Mononuclear cell (primary cell): Measurements from ENCODE around the gene MPZL1. TPM values are rescaled to one million over a fixed set of nuclear protein-coding genes. Genes with fewer than 3 reads are reported as not detected.
"Not testable (repeated sequence)": the region's sequence is repeated elsewhere in the genome, so short reads cannot be mapped to it uniquely, and the experiment has no call there.

Source experiments
- H3K27me3 ChIP-seq: 2 replicates; pipeline ENCODE4 v1.6.0; 2011; ENCODE audit warnings: low read length, control low read depth; ENCODE audit not compliant: insufficient read depth
- H3K4me1 ChIP-seq: 2 replicates; pipeline ENCODE4 v1.5.1; 2011; ENCODE audit warnings: mild to moderate bottlenecking, low read length, control low read depth; ENCODE audit not compliant: insufficient read depth
- H3K4me3 ChIP-seq: 2 replicates; pipeline ENCODE4 v1.5.1; 2011; ENCODE audit warnings: mild to moderate bottlenecking, low read length, moderate library complexity
- H3K9me3 ChIP-seq: 2 replicates; pipeline ENCODE4 v1.5.1; 2011; ENCODE audit warnings: low read depth, mild to moderate bottlenecking, control low read depth, low read length
- total RNA-seq: library from RNA; depleted of rRNA; stranded (reverse); fragments of >200 nt; gene quantifications from one replicate; pipeline ENCODE4 v1.2.3, GENCODE V29; 2012

Gene MPZL1
- total RNA-seq, 1 donor: 13.9 TPM

DNA sequence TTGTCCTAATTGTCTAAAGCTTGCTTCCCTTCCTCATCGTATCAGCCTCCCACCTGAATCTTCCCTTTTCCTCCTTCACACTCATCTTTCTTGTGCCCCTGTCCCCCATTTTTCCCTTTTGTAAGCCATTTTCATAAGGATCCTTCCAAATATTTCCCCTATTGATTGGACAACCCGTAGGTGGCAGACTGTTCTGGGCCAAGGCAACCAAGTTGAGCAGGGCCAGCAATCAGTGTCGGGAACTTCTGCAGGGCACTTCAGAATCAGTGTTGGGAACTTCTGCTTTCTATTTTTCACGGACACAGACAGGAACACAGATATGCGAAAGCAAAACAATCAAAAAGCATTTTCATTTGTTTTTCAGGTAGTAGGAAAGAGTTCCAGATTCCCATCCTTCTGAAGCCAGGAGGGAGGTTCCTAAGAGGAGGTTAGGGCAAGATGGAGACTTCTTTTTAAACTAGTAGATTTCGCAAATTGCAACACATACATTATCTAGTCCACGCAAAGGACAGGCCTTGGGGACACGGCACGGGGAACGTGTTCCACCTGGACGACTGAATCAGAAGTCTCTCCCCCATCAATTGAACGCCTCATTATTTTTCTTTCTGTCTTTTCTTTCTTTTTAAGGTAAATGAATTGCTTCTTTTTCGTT lies 691 bp upstream of the MPZL1 start:
- peak overlapping the region; percentile 66 for H3K4me3 ChIP-seq
- H3K27me3 ChIP-seq: no peaks in the 10 kb centered on the region
- H3K4me1 ChIP-seq: peaks cover 38% of the 10 kb centered on the region
- H3K9me3 ChIP-seq: no peaks in the 10 kb centered on the region

- Histone ChIP-seq H3K4me1 (peaks cover 33% of the 10 kb centered on the region), H3K4me3 (peak overlapping the region; percentile 66), H3K9me3 (no peaks in the 10 kb centered on the region), H3K27me3 (no peaks in the 10 kb centered on the region)
Measured at GRCh38 chr1:167722152-167722869, 529 bp downstream of the MPZL1 start.

- peak overlapping the region; percentile 66 for H3K4me3 ChIP-seq
- no peaks in the 10 kb centered on the region for H3K27me3 ChIP-seq
- H3K4me1 ChIP-seq: peaks cover 33% of the 10 kb centered on the region
- no peaks in the 10 kb centered on the region for H3K9me3 ChIP-seq
Measured at GRCh38 chr1:167722870-167723251, 1.1 kb downstream of the MPZL1 start.

DNA sequence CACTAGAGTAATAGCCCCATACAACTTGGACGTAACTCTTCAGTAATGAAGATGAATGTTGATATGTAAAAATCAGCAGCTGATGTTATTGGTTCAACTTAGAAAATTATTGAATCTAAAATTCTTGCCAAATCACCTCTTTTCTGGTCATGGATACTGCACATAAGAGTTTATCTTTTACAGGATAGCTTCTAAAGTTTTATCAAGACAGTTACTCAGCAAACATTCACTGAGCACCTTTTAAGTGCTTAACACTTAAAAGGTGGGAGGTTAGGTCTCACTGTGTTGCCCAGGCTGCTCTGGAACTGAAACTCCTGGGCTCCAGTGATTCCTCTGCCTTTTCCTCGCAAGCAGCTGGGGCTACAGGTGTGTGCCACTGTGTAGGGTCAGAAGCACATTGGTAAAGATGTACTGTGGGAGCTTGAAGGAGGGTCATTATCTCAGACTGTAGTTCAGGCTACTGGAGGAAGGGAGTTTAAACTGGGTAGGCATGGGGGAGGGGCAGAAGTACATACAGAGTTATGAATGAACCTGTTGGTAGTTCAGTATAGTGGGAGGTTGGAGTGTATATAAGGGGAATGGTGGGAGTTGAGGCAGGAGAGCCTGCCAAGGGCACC lies 2.0 kb downstream of the MPZL1 start:
- H3K4me1 ChIP-seq: peaks cover 33% of the 10 kb centered on the region
- no peak overlapping the region for H3K4me3 ChIP-seq
- H3K27me3 ChIP-seq: no peaks in the 10 kb centered on the region
- H3K9me3 ChIP-seq: no peaks in the 10 kb centered on the region

- H3K9me3 ChIP-seq: no peaks in the 10 kb centered on the region
- no peaks in the 10 kb centered on the region for H3K27me3 ChIP-seq
- H3K4me1 ChIP-seq: peaks cover 19% of the 10 kb centered on the region
- no peak overlapping the region for H3K4me3 ChIP-seq
Measured at GRCh38 chr1:167726008-167726407, 4.2 kb downstream of the MPZL1 start.

DNA sequence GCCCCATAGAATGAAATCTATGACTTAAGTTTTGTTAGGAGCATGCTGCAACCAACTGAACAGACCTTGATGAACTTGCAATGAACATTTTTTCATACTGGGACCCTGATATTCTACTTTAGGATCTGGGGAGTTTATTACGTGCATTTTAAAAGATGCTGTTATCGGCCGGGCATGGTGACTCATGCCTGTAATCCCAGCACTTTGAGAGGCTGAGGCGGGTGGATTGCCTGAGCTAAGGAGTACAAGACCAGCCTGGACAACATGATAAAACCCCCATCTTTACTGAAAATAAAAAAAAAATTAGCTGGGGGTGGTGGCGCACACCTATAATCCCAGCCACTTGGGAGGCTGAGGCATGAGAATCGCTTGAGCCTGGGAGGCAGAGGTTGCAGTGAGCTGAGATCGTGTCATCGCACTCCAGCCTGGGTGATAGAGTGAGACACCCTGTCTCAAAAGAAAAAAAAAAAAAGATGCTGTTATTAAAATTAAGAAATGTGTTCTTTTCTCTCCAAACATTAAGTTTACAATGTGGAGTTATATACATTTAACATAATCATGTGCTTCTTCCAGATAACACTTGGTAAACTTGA lies 7.1 kb downstream of the MPZL1 start:
- Histone ChIP-seq H3K4me3 (no peak overlapping the region), H3K4me1 (peaks cover 6% of the 10 kb centered on the region), H3K27me3 (no peaks in the 10 kb centered on the region), H3K9me3 (no peaks in the 10 kb centered on the region)

DNA sequence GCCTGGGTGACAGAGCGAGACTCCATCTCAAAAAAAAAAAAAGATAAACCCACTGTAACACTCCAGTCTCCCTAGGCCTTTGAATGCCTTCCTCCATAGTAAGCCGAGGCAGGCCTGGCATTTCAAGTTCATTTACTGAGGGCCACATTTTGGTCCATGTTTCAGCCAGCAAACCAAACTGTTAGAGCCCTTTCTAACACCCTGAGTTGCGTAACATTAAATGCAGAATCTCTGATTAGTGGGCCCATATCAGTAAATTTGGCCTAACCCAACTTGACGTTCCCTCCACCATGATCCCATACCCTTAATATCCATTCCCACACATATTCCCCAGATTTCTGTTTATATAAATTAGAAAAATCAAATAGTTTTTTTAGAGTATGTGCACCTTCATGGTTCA lies 12.4 kb downstream of the MPZL1 start:
- H3K4me1 ChIP-seq: no peaks in the 10 kb centered on the region
- H3K4me3 ChIP-seq: no peak overlapping the region
- no peaks in the 10 kb centered on the region for H3K9me3 ChIP-seq
- H3K27me3 ChIP-seq: no peaks in the 10 kb centered on the region

DNA sequence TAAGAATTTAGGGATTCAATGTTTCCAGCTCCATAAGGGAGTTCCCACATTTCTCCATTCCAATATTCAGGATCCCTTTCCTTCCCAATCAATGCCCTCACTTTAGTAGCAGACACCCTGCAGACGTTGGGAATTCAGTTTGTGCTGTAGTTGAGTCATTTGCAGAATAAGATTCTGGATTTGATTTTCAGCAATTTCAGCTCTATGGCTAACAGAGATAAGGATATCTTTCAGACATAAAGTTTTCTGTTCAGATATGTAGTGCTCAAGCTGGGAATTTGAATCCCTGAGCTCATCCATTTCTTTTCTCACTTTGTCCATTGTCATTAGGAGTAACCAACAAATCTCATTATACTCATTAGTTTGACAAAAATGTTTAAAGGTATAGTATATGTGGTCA lies 13.1 kb downstream of the MPZL1 start:
- no peaks in the 10 kb centered on the region for H3K9me3 ChIP-seq
- H3K4me3 ChIP-seq: no peak overlapping the region
- no peaks in the 10 kb centered on the region for H3K27me3 ChIP-seq
- no peaks in the 10 kb centered on the region for H3K4me1 ChIP-seq

DNA sequence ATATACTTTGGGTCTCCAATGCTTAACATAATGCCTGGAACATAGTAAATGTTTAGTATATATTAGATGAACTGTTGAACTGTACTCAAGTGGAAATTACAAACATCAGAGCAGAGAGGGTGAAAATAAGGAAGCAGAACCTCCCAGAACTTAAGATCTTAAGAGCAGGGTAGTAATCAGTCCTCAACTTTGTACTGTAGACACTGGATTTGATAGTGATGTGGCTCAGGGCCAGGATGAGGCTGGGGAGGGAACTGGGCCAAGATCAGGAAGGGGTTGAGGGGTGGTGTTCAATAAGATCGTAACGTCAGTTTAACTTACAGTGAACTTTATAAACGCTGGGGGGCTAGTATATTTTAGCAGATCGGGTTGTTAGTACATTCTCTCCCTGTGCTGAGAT lies 15.4 kb downstream of the MPZL1 start:
- Histone ChIP-seq H3K27me3 (no peaks in the 10 kb centered on the region), H3K4me3 (no peak overlapping the region), H3K9me3 (no peaks in the 10 kb centered on the region), H3K4me1 (no peaks in the 10 kb centered on the region)

- no peaks in the 10 kb centered on the region for H3K4me1 ChIP-seq
- no peaks in the 10 kb centered on the region for H3K27me3 ChIP-seq
- H3K9me3 ChIP-seq: no peaks in the 10 kb centered on the region
- no peak overlapping the region for H3K4me3 ChIP-seq
Measured at GRCh38 chr1:167738158-167738557, 16.4 kb downstream of the MPZL1 start.

DNA sequence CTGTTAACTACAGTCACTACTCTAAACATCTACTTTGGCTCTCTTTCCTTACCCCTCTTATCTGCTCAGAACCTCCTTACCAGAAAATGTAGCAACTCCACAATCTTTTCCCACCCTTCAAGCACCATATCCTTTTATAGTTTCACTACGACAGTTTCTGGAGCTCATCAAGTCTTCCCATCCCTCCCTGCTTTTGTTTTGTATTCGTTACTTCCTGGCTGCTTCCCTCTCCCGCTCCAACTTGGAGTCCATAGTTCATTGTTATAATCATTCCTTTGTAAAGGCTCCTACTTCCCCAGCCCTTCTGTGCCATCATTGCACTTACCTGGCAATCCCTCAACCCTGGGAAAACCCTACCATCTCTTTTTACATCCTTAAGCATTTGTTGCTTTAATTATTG lies 18.0 kb downstream of the MPZL1 start:
- Histone ChIP-seq H3K27me3 (no peaks in the 10 kb centered on the region), H3K4me1 (no peaks in the 10 kb centered on the region), H3K9me3 (no peaks in the 10 kb centered on the region), H3K4me3 (no peak overlapping the region)

DNA sequence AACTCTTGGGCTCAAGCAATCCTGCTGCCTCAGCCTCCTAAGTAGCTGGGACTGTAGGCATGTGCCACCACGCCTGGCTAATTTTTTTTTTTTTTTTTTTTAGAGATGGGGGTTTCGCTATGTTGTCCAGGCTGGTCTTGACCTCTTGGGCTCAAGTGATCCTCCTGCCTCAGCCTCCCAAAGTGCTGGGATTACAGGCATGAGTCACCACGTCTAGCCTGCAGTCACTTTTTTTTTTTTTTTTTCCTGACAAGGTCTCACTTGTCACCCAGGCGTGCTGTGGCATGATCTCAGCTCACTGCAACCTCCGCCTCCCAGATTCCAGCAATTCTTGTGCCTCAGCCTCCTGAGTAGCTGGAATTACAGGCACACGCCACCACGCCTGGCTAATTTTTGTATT lies 19.3 kb downstream of the MPZL1 start:
- H3K4me3 ChIP-seq, H3K27me3 ChIP-seq, H3K9me3 ChIP-seq, H3K4me1 ChIP-seq: not testable (repeated sequence)

GRCh38 chr1:167742392-167743057 lies 20.7 kb downstream of the MPZL1 start:
- not testable (repeated sequence) for H3K4me3 ChIP-seq, H3K9me3 ChIP-seq, H3K27me3 ChIP-seq
- H3K4me1 ChIP-seq: peaks cover 15% of the 10 kb centered on the region

GRCh38 chr1:167744901-167745300 lies 23.1 kb downstream of the MPZL1 start:
- H3K9me3 ChIP-seq: no peaks in the 10 kb centered on the region
- no peaks in the 10 kb centered on the region for H3K27me3 ChIP-seq
- peaks cover 16% of the 10 kb centered on the region for H3K4me1 ChIP-seq
- no peak overlapping the region for H3K4me3 ChIP-seq
